Measurements from ENCODE around the gene RAPGEF6. TPM values are rescaled to one million over a fixed set of nuclear protein-coding genes. Genes with fewer than 3 reads are reported as not detected.
A peak's percentile ranks its signal among the peaks of the same experiment; 100 is the strongest.

Gene RAPGEF6
- total RNA-seq, 2 donors from 2014 or later = 16.5 to 50.0 TPM

DNA sequence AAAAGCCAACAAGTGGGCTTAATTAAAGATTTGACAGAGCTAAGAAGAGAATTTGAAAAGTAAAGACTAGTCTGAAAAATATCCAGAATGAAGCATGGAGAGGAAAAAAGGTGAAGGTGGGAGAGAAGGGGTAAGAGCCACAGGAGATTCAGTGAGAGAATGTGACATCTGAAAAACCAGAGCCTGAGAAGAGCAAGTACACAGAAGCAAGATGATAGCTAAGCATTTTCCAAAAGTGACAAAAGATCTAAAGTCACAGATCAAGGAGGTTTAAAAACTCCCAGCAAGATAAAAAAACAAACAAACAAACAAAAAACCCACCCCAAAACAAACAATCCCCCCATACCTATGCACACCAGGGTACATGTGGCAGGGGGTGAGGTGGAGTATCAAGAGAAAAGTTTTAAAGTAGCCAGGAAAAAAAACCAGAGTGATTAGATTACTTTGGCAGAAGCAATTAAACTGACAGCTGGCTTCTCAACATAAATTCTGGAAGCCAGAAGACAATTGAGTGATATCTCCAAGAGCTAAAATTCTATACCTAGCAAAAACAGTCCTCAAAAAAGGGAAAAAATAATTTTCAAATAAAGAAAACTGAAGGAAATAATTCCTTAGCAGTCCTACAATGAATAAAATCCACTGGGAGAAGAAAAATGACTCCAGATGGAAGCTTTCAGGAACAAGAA lies 111.4 kb downstream of the RAPGEF6 start:
- H3K36me3 ChIP-seq = no peaks in the 10 kb centered on the region
- H3K27ac ChIP-seq = no peak overlapping the region
- ATAC-seq (ENCODE audit: insufficient number of reproducible peaks, low FRiP score, low read depth) = no peak
- no peaks in the 10 kb centered on the region for H3K27me3 ChIP-seq (replicated peaks; ENCODE audit: insufficient read depth)
- peaks cover 15% of the 10 kb centered on the region in 2 donors for H3K4me1 ChIP-seq (ENCODE audit: control insufficient read depth in 1 of 2, low read depth in 2 of 2)
- H3K9me3 ChIP-seq = no peaks in the 10 kb centered on the region
- TF ChIP-seq, protein P1, sequence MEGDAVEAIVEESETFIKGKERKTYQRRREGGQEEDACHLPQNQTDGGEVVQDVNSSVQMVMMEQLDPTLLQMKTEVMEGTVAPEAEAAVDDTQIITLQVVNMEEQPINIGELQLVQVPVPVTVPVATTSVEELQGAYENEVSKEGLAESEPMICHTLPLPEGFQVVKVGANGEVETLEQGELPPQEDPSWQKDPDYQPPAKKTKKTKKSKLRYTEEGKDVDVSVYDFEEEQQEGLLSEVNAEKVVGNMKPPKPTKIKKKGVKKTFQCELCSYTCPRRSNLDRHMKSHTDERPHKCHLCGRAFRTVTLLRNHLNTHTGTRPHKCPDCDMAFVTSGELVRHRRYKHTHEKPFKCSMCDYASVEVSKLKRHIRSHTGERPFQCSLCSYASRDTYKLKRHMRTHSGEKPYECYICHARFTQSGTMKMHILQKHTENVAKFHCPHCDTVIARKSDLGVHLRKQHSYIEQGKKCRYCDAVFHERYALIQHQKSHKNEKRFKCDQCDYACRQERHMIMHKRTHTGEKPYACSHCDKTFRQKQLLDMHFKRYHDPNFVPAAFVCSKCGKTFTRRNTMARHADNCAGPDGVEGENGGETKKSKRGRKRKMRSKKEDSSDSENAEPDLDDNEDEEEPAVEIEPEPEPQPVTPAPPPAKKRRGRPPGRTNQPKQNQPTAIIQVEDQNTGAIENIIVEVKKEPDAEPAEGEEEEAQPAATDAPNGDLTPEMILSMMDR (IDR thresholded peaks at IDR 0.05) = no peak
- no peak overlapping the region for H3K4me3 ChIP-seq
- no peak for DNase-seq (ENCODE audit: low spot score)

DNA sequence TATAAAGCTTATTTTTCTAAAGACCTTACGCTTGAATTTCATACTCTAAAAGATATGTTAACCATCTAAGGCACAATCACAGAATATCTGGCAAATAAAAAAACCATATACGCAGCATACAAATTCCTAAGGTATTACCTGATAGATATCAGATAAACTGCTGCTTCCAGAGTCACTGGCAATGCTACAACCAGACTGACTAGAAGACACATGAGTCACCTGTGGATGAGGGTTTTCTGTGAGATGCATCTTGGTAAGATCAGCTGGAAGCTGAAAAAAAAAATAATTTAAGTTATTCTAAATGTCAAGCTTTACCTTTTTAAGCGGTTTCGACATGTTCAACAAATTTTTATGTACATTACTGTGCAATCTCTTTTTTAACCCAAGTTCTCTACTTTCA lies 113.8 kb downstream of the RAPGEF6 start:
- no peak for ATAC-seq (ENCODE audit: insufficient number of reproducible peaks, low FRiP score, low read depth)
- TF ChIP-seq, protein P1 (IDR thresholded peaks at IDR 0.05) = no peak
- H3K36me3 ChIP-seq = no peaks in the 10 kb centered on the region

DNA sequence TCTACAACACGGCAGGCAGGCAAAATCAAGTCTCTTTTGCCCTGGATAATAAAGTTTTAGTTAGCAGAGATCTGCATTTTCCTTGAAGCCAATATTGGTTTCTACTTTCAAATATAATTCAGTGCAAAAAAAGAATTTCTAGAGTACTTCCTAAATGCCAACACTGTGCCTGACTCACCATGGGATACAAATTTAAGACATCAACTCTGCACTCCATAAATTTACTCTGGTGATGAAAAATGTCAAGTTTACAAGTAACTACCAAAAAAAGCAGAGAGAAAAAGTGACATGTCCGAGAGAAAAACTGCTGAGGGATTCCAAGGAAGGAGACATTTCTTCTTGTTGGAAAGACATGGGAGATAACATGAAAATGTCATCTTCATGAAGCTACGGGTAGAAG lies 119.7 kb downstream of the RAPGEF6 start:
- peaks cover 0 to 5% of the 10 kb centered on the region in 2 donors for H3K4me1 ChIP-seq (ENCODE audit: control insufficient read depth in 1 of 2, low read depth in 2 of 2)

More for the DNA sequence above, 113.8 kb downstream of the RAPGEF6 start:
- Histone ChIP-seq H3K4me3 (no peak overlapping the region), H3K4me1 (ENCODE audit: control insufficient read depth in 1 of 2, low read depth in 2 of 2) (peaks cover 13 to 15% of the 10 kb centered on the region in 2 donors), H3K9me3 (no peaks in the 10 kb centered on the region), H3K27ac (no peak overlapping the region), H3K27me3 (replicated peaks; ENCODE audit: insufficient read depth) (no peaks in the 10 kb centered on the region)
- no peak for DNase-seq (ENCODE audit: low spot score)

DNA sequence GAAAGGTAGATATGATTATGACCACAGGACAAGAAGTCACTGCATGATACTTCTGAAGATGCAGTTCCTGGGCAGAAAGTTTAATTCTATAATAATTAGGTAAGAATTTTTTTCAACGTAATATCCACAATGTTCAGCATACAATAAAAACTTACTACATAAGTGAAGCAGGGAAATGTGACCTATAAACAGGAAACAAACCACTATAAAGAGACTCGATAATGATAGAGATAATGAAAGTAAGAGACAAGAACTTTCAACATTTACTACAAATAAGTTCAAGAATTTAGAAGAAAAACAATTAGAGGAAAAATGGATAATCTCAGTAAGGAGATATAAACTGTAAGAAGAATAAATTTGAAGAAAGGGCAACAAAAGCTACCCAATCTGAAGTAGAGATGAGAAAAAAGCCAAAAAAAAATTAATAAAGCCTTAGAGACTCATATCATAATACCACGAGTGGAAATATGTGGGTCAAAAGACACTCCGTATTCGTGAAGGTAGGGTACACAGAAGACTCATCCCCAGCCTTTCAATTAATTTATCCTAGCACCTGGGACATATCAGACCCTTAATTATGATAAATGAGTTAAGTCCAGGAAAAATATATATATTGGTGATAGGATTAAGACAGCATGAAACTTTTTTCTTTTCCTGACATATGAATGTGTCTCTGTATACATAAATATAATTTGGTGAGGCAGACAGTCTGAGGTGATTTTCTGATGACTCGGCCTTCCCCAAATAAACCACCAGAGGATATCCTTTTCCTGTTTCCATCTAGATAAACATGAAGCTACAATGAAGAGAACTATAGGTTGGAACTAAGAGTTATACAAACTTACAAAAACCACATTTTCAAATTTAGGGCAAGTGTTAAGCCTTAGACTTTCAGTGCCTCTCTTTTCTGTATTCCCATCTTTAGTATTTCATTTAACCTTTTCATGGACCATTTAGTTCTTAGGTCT lies 120.4 kb downstream of the RAPGEF6 start:
- Histone ChIP-seq H3K27ac (no peak overlapping the region), H3K36me3 (no peaks in the 10 kb centered on the region), H3K9me3 (no peaks in the 10 kb centered on the region), H3K4me3 (peak overlapping the region; percentile 34), H3K4me1 (ENCODE audit: control insufficient read depth in 1 of 2, low read depth in 2 of 2) (peaks cover 0 to 5% of the 10 kb centered on the region in 2 donors), H3K27me3 (replicated peaks; ENCODE audit: insufficient read depth) (no peaks in the 10 kb centered on the region)
- TF ChIP-seq, protein P1 (IDR thresholded peaks at IDR 0.05) = no peak
- ATAC-seq (ENCODE audit: insufficient number of reproducible peaks, low FRiP score, low read depth) = no peak
- DNase-seq (ENCODE audit: low spot score) = no peak

More for the DNA sequence above, 119.7 kb downstream of the RAPGEF6 start:
- ATAC-seq (ENCODE audit: insufficient number of reproducible peaks, low FRiP score, low read depth) = no peak
- Histone ChIP-seq H3K27ac (no peak overlapping the region), H3K9me3 (no peaks in the 10 kb centered on the region), H3K36me3 (no peaks in the 10 kb centered on the region), H3K4me3 (no peak overlapping the region), H3K27me3 (replicated peaks; ENCODE audit: insufficient read depth) (no peaks in the 10 kb centered on the region)
- TF ChIP-seq, protein P1 (IDR thresholded peaks at IDR 0.05) = no peak
- DNase-seq (ENCODE audit: low spot score) = no peak

DNA sequence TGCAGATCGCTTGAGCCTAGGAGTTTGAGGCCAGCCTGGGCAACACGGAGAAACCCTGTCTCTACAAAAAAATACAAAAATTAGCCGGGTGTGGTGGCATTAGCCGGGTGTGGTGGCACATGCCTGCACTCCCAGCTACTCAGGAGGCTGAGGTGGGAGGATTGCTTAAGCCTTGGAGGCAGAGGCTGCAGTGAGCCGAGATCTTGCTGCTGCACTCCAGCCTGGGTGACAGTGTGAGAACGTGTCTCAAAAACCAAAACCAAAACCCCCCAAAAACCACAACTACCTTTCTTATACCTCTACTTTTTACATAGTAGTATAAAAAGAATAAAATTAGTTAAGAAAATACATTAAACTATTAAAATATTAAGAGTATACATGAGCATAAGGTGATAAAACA lies 121.2 kb downstream of the RAPGEF6 start:
- TF ChIP-seq, protein P1 (IDR thresholded peaks at IDR 0.05) = no peak
- no peak for DNase-seq (ENCODE audit: low spot score)
- Histone ChIP-seq H3K27me3 (replicated peaks; ENCODE audit: insufficient read depth) (no peaks in the 10 kb centered on the region), H3K4me1 (ENCODE audit: control insufficient read depth in 1 of 2, low read depth in 2 of 2) (peaks cover 0 to 5% of the 10 kb centered on the region in 2 donors), H3K27ac (no peak overlapping the region), H3K4me3 (no peak overlapping the region), H3K9me3 (no peaks in the 10 kb centered on the region), H3K36me3 (no peaks in the 10 kb centered on the region)
- no peak for ATAC-seq (ENCODE audit: insufficient number of reproducible peaks, low FRiP score, low read depth)

Measured in thoracic aorta (tissue), 2 donors.